Measurements from ENCODE around the gene ZNF222. TPM values are rescaled to one million over a fixed set of nuclear protein-coding genes. Genes with fewer than 3 reads are reported as not detected.
A peak's percentile ranks its signal among the peaks of the same experiment; 100 is the strongest.

ZNF222 gene
- polyA plus RNA-seq (ENCODE audit: insufficient read length) = 4.7 TPM

DNA sequence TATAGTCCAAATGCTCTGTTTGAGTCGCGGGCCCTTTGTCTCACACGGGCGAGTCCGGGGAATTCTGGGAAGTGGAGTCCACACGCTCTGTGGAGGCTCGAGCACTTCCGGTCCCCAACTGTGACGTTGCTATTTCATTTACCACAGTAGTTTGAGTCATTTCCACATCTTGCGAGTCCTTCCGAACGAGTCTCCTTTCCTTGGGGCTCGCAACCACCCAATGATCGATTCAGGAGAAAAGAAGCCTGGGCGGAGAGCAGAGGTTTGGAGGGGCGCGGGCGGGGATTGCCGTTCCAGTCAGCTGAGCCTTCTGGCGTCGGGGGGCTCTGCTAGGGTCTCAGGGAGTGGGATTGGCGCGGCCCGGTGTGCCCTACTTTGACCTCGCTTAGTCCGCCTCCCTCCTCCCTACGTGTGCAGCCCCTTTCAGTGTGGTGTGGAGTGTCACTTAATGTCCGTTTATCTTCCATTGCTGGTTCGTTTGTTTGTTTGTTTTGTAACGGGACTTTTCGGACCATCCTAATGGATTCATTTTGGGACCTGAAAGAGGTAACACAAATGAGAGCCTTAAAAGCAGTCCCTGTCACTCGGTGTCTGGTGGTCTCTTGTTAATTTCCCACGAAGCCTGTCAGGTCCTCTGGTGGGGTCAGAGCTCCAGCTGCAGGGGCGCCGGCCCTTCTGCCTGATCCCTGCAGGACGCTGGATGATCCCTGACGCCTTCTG lies at the start of gene ZNF222:
Gene ZNF222 (plus strand): TSS at position 163 of the 720 bp plus-strand sequence. CDS start 58 bp downstream, at position 221.
- peak; percentile 77 for DNase-seq (ENCODE audit: low read depth)

DNA sequence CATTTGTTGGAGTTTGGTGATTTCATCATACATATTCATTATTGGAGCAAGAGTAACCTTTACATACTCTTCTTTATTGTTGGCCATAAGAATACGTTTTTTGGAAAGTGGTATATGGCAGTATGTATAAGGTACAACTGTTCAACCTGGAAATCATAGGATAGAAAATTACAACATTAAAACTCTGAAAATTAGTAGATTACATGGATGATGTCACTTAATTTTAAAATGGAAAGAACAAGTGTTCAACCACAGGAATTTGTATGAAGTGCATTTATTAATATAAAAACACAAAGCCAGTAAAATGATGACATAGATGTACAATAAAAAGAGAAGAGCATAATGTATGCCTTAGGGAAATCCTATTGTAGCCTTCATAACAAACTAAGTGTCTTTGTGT lies 48.4 kb upstream of the ZNF222 start:
- DNase-seq (ENCODE audit: low read depth) = no peak

DNA sequence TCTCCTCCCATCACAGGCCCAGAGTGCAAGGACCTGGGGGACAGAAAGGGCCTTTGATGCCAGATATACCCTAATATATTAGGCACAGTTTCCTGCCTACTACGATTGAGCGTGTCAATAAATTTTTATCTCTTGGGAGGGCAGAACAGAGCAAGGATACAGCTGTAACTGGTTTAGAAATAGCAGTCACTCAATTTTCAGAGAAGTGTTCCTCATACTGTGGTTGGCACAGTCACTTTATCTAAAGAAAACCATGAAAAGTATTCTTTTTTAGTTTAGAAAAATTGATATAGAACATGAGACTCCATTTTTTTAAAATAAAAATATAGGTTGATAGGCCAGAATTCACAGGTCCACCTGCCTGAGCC lies 41.7 kb upstream of the ZNF222 start:
- no peak for DNase-seq (ENCODE audit: low read depth)

GRCh38 chr19:43983912-43984686 lies 41.1 kb upstream of the ZNF222 start, which contains the start of gene ZNF155:
Gene ZNF155, plus strand, starts transcription at chr19:43984188. Its CDS starts 4,356 bp downstream, at chr19:43988544.
- DNase-seq (ENCODE audit: low read depth) = peak; percentile 95

DNA sequence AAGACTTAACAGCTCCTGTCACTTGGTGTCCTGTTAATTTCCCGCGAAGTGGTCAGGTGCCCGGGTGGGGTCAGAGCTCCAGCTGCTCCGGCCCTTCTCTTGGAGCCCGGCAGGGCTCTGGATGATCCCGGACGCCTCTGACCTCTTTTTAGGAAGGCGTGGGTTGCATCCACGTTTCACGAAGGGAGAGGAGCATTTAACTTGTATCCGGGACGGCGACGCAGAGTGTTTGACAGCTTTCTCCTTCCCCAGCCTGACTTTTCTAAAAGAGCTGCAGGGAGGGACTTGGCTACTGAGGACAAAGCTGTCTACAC lies 40.5 kb upstream of the ZNF222 start:
- no peak for DNase-seq (ENCODE audit: low read depth)

GRCh38 chr19:43997631-43998290 lies 27.4 kb upstream of the ZNF222 start:
- no peak for DNase-seq (ENCODE audit: low read depth)

GRCh38 chr19:44002212-44002565 lies 23.0 kb upstream of the ZNF222 start:
- DNase-seq (ENCODE audit: low read depth) = no peak

DNA sequence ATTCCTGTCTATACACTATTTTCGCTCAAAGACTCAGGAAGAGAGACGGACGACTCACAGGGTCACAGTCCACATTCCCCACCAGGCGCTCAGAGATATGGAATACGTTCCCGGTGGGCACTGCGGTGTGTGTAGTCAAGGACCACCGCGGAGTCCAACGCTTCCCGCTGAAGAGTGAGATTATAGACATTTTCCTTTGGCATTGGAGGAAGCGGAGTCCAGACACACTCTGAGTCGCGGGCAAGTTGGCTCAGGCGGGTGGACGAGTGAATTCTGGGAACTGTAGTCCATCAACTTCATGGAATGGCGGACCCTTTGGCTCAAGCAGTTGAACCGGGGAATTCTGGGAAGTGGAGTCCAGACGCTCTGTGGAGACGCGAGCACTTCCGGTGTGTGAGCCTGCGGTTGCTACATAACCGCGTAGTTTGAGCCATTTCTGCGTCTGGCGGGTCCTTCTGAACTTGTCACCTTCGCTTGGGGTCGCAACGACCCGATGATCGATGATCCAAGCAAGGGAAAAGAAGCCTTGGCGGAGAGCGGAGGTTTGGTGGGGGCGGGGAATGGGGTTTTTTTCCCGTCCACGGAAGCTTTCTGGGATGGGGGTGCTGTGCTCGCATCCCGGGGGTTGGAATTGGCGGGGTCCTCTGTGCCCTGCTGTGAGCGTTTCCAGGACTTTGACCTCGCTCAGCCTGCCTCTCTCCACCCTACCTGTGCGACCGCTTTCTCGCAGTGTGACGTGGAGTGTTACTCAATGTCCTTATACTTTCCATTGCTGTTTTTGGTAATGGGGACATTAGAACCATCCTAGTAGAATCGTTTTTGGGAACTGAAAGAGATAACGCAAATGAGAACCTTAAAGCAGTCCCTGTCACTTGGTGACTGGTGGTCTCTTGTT lies 22.4 kb upstream of the ZNF222 start, which contains the start of gene ZNF230:
Gene ZNF230 (plus strand): TSS at position 392 of the 895 bp plus-strand sequence. CDS start 4,122 bp downstream, outside the sequence.
- peak; percentile 97 for DNase-seq (ENCODE audit: low read depth)

DNA sequence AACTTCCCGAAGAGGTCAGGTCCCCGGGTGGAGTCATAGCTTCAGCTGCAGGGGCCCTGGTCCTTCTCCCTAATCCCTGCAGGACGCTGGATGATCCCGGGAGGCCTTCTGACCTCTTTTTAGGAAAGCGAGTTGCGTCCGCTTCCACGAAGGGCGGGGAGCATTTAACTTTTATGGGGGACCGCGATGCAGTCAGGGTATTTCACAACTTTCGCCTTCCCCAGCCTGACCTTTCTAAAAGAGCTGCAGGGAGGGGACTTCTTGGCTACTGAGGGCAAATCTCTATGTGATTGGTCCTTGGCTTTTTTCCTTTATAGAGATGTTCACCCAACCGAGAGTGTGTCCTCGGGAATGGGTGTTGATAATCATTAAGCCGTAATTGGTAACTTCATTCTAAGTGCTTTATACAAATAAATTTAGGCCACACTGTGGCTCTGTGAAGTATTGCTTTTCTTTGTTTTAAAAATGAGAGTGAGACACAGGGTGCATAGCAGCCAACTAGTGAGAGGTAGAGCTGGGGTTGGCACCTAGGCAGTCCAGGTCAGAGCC lies 21.6 kb upstream of the ZNF222 start:
- DNase-seq (ENCODE audit: low read depth) = no peak

DNA sequence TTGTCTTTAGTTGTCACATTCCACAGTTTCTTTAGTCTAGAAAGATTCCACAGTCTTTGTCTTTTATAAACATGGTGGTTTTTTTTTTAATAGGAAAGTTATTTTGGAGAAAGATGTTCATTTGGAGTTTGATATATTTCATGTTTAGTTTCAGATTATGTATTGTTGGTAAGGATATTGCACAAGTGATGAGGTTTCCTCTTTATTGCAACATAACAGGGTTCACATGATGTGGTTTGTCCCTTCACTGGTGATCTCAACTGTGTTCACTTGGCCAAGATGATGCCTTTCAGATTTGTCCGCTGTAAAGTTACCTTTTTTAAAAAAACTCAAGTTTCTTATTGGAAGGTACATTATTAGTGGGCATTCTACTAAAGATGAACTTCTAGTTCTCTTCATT lies 19.2 kb upstream of the ZNF222 start:
- DNase-seq (ENCODE audit: low read depth) = no peak

DNA sequence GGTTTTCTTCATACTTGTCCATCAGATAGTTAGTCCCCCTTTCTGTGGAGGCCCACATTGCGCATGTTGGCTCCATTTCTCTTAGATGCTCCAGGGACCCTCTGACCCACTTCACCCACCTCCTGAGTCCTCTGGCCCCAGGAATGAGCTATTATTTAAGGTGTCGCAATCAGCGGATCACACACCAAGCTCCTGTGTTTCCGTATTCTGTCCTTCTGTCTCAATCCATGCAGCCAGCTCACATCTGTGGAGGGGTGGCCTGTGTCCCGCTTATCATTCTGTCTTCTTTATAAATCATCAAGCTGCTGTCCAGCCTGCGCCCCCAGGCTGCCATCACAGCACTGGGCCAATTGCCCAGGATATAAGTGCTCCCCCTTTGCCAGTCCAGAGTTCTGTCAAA lies 17.7 kb upstream of the ZNF222 start:
- DNase-seq (ENCODE audit: low read depth) = no peak

DNA sequence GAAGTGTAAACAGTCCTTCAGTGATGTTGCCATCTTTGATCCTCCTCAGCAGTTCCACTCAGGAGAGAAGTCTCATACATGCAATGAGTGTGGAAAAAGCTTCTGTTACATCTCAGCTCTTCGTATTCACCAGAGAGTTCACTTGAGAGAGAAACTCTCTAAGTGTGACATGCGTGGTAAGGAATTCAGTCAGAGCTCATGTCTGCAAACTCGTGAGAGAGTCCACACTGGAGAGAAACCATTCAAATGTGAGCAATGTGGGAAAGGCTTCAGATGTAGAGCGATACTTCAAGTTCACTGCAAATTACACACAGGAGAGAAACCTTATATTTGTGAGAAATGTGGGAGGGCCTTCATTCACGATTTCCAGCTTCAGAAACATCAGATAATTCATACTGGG lies 14.7 kb upstream of the ZNF222 start:
- DNase-seq (ENCODE audit: low read depth) = no peak

GRCh38 chr19:44019498-44019897 lies 5.7 kb upstream of the ZNF222 start:
- no peak for DNase-seq (ENCODE audit: low read depth)

- no peak for DNase-seq (ENCODE audit: low read depth)
These were observed 4.0 kb upstream of the ZNF222 start for GRCh38 chr19:44021221-44021620.

DNA sequence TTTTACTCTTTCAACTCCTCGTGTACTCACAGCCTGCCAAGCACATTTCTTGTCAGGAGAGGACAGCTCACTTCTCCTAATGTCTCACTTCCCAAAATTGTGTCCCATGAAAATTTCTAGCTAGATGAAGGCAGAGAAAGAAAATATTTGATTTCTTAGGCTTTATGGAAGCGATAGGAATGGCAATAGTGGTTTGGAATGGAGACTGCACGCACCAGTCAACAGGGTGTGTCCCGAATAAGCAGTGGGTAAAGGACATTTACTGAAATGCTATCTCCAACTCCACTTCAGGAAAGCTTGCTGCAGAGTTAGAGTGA lies 321 bp upstream of the ZNF222 start:
- DNase-seq (ENCODE audit: low read depth) = no peak

- no peak for DNase-seq (ENCODE audit: low read depth)
These were observed 1.4 kb downstream of the ZNF222 start for GRCh38 chr19:44026622-44027021.

DNA sequence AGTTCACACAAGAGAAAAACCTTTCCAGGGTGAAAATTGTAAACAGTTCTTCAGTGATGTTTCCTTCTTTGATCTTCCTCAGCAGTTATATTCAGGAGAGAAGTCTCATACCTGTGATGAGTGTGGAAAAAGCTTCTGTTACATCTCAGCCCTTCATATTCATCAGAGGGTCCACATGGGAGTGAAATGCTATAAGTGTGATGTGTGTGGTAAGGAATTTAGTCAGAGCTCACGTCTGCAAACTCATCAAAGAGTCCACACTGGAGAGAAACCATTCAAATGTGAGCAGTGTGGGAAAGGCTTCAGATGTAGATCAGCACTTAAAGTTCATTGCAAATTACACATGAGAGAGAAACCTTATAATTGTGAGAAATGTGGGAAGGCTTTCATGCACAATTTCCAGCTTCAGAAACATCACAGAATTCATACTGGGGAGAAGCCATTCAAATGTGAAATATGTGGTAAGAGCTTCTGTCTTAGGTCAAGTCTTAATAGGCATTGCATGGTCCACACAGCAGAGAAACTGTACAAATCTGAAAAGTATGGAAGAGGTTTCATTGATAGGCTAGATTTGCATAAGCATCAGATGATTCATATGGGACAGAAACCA lies 6.9 kb downstream of the ZNF222 start:
- DNase-seq (ENCODE audit: low read depth) = no peak

GRCh38 chr19:44042147-44042546 lies 17.0 kb downstream of the ZNF222 start:
- DNase-seq (ENCODE audit: low read depth) = no peak

DNA sequence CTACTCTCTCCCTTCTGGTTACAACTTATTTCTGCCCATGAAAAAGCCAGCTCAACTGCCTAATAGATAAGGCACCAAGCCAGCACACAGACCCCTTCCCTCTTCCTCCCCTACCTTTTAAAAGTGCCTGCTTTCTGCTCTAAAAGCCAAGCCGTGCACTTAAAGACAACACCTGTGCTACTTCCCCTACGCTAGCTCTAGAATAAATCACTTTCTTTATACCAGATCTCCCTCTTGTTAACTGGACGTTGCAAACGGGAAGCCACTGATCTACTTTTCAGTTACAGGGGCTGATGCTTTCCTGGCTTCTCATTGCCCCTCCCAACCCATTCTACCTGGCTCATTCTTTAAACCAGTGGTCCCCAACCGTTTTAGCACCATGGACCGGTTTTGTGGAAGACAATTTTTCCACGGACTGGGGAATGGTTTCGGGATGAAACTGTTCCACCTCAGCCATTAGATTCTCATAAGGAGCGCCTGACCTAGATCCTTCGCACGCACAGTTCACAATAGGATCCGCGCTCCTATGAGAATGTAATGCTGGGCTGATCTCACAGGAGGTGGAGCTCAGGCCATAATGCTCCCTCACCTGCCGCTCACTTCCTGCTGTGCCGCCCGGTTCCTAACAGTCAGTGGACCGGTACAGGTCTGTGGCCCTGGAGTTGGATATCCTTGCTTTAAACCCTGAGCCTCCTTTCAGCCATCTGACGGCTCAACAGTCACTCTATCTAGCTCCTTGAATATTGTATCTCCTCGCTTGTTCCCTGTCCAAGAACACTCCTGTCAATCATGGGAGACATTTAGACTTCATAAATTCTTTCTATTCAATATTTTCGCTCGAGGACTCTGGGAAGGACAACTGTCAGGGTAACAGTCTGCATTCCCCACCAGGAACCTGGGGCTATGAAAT lies 25.8 kb downstream of the ZNF222 start:
- no peak for DNase-seq (ENCODE audit: low read depth)

Measured in forelimb muscle (tissue), 1 donor.